GM18870 (cell line): ENCODE results near the gene KRTAP10-7.
"Not testable (repeated sequence)": the region's sequence is repeated elsewhere in the genome, so short reads cannot be mapped to it uniquely, and the experiment has no call there.

Experiments
- ATAC-seq: cut with Tn5 transposase; IDR thresholded peaks from one replicate; pipeline ENCODE4 v1.9.1; 2021; ENCODE audit warnings: moderate library complexity; ENCODE audit not compliant: unreplicated experiment

KRTAP10-7 gene

GRCh38 chr21:44571296-44571695 is 29.1 kb upstream of the KRTAP10-7 start:
- no peak for ATAC-seq

- no peak for ATAC-seq
Observed at GRCh38 chr21:44571844-44572782, 28.3 kb upstream of the KRTAP10-7 start.

GRCh38 chr21:44572959-44573583 is 27.3 kb upstream of the KRTAP10-7 start:
- ATAC-seq = no peak

- not testable (repeated sequence) for ATAC-seq
Observed at GRCh38 chr21:44573630-44574456, 26.6 kb upstream of the KRTAP10-7 start, which contains the start of gene KRTAP10-4. TSS of gene KRTAP10-4 (plus strand) at chr21:44573729. CDS start at chr21:44573759, 30 bp downstream.

GRCh38 chr21:44574457-44575306 is 25.7 kb upstream of the KRTAP10-7 start:
- ATAC-seq = no peak

GRCh38 chr21:44575307-44576024 is 24.9 kb upstream of the KRTAP10-7 start:
- ATAC-seq = no peak

GRCh38 chr21:44576025-44576420 is 24.4 kb upstream of the KRTAP10-7 start:
- ATAC-seq = no peak

- no peak for ATAC-seq
Observed at GRCh38 chr21:44578371-44579055, 21.9 kb upstream of the KRTAP10-7 start.

GRCh38 chr21:44579056-44579832 is 21.2 kb upstream of the KRTAP10-7 start:
- ATAC-seq = no peak

GRCh38 chr21:44579833-44580144 is 20.6 kb upstream of the KRTAP10-7 start:
- no peak for ATAC-seq

GRCh38 chr21:44580231-44580821 is 20.1 kb upstream of the KRTAP10-7 start, which contains the start of gene KRTAP10-5:
TSS of gene KRTAP10-5 (minus strand) at chr21:44580604. CDS start at chr21:44580578, 26 bp downstream.
- not testable (repeated sequence) for ATAC-seq

GRCh38 chr21:44581158-44581557 is 19.2 kb upstream of the KRTAP10-7 start:
- no peak for ATAC-seq

GRCh38 chr21:44582055-44582454 is 18.3 kb upstream of the KRTAP10-7 start:
- no peak for ATAC-seq

GRCh38 chr21:44583089-44583799 is 17.2 kb upstream of the KRTAP10-7 start:
- ATAC-seq = no peak

- no peak for ATAC-seq
Observed at GRCh38 chr21:44583800-44584147, 16.6 kb upstream of the KRTAP10-7 start.

GRCh38 chr21:44585892-44586291 is 14.5 kb upstream of the KRTAP10-7 start:
- ATAC-seq = no peak

- no peak for ATAC-seq
Observed at GRCh38 chr21:44589094-44589493, 11.3 kb upstream of the KRTAP10-7 start.
